ENCODE data around the gene JCAD. TPM values are rescaled to one million over a fixed set of nuclear protein-coding genes. Genes with fewer than 3 reads are reported as not detected.

Gene JCAD
- total and polyA plus RNA-seq, 7 donors: 4.3 to 22.5 (median 10.9) TPM

GRCh38 chr10:30070001-30070685 is 10.8 kb upstream of the JCAD start:
- 72 to 74% (median 73%) methylated on average over 11 of the region's 11 CpGs for WGBS, 3 donors
- no peaks in the 10 kb centered on the region for H3K9me3 ChIP-seq
- H3K4me1 ChIP-seq: no peaks in the 10 kb centered on the region
- DNase-seq (no peak), ATAC-seq (no peak)
- no peak for TF ChIP-seq CTCF (IDR thresholded peaks at IDR 0.05)
- no peaks in the 10 kb centered on the region for H3K27me3 ChIP-seq (ENCODE audit: insufficient read depth in 3 of 3, low read length in 2 of 3)
- H3K27ac ChIP-seq: no peak overlapping the region
- no peaks in the 10 kb centered on the region for H3K36me3 ChIP-seq (ENCODE audit: insufficient read depth in 1 of 2, low read depth in 1 of 2)
- intact Hi-C loops (cut with DNase I): no loop called here
- no peak overlapping the region for H3K4me3 ChIP-seq

GRCh38 chr10:30068492-30069223 is 9.3 kb upstream of the JCAD start:
- Histone ChIP-seq H3K4me1 (no peaks in the 10 kb centered on the region), H3K4me3 (no peak overlapping the region), H3K27ac (no peak overlapping the region), H3K9me3 (no peaks in the 10 kb centered on the region), H3K36me3 (ENCODE audit: insufficient read depth in 1 of 2, low read depth in 1 of 2) (no peaks in the 10 kb centered on the region), H3K27me3 (ENCODE audit: insufficient read depth in 3 of 3, low read length in 2 of 3) (no peaks in the 10 kb centered on the region)
- ATAC-seq (peak in 2 of 4 donors; percentile 44 to 45), DNase-seq (no peak)
- intact Hi-C loops (cut with DNase I): no loop called here
- 82 to 93% (median 83%) methylated on average over 4 of the region's 4 CpGs for WGBS, 3 donors
- no peak for TF ChIP-seq CTCF (IDR thresholded peaks at IDR 0.05)

GRCh38 chr10:30063099-30063498 is 3.7 kb upstream of the JCAD start:
- no peak overlapping the region for H3K4me3 ChIP-seq
- H3K4me1 ChIP-seq: no peaks in the 10 kb centered on the region
- WGBS, 3 donors: 49 to 64% (median 58%) methylated on average over 3 of the region's 3 CpGs
- H3K27me3 ChIP-seq (ENCODE audit: insufficient read depth in 3 of 3, low read length in 2 of 3): no peaks in the 10 kb centered on the region
- TF ChIP-seq CTCF (IDR thresholded peaks at IDR 0.05): no peak
- ATAC-seq (no peak), DNase-seq (no peak)
- no peak overlapping the region for H3K27ac ChIP-seq
- intact Hi-C loops (cut with DNase I): no loop called here
- H3K9me3 ChIP-seq: no peaks in the 10 kb centered on the region
- H3K36me3 ChIP-seq (ENCODE audit: insufficient read depth in 1 of 2, low read depth in 1 of 2): no peaks in the 10 kb centered on the region

- Histone ChIP-seq H3K27ac (no peak overlapping the region), H3K9me3 (no peaks in the 10 kb centered on the region), H3K4me3 (no peak overlapping the region), H3K27me3 (ENCODE audit: insufficient read depth in 3 of 3, low read length in 2 of 3) (no peaks in the 10 kb centered on the region), H3K36me3 (ENCODE audit: insufficient read depth in 1 of 2, low read depth in 1 of 2) (no peaks in the 10 kb centered on the region), H3K4me1 (no peaks in the 10 kb centered on the region)
- DNase-seq (no peak), ATAC-seq (no peak)
- intact Hi-C loops (cut with DNase I): no loop called here
- 77 to 79% (median 78%) methylated on average over 8 of the region's 8 CpGs for WGBS, 3 donors
- no peak for TF ChIP-seq CTCF (IDR thresholded peaks at IDR 0.05)
Observed at GRCh38 chr10:30062582-30062981, 3.2 kb upstream of the JCAD start.
